M059J (cell line): ENCODE measurements around the gene TRMT61A. TPM values are rescaled to one million over a fixed set of nuclear protein-coding genes. Genes with fewer than 3 reads are reported as not detected.

Source experiments
- DNase-seq: peaks from one replicate; pipeline ENCODE4 v3.0.0-alpha.2; 2012; ENCODE audit warnings: low read depth
- total RNA-seq: library from RNA; depleted of rRNA; stranded (reverse); fragments of >200 nt; shearing (Covaris generic); gene quantifications from 2 replicates; pipeline ENCODE4 v1.2.3, GENCODE V29; 2014; rRNA removed

Gene TRMT61A
- total RNA-seq, 1 experiment from 2014 or later, result 8.1 TPM

GRCh38 chr14:103562429-103563225, 33.6 kb downstream of the TRMT61A start, which contains the start of the genes BAG5 and COA8:
Gene BAG5, minus strand, starts transcription at chr14:103562657. Its CDS starts 1,493 bp downstream, at chr14:103561164.
Gene COA8, plus strand, starts transcription at chr14:103562960. Its CDS starts 42 bp downstream, at chr14:103563002.
- peak; percentile 69 for DNase-seq

GRCh38 chr14:103563226-103563620, 34.2 kb downstream of the TRMT61A start:
- DNase-seq, result no peak

DNA sequence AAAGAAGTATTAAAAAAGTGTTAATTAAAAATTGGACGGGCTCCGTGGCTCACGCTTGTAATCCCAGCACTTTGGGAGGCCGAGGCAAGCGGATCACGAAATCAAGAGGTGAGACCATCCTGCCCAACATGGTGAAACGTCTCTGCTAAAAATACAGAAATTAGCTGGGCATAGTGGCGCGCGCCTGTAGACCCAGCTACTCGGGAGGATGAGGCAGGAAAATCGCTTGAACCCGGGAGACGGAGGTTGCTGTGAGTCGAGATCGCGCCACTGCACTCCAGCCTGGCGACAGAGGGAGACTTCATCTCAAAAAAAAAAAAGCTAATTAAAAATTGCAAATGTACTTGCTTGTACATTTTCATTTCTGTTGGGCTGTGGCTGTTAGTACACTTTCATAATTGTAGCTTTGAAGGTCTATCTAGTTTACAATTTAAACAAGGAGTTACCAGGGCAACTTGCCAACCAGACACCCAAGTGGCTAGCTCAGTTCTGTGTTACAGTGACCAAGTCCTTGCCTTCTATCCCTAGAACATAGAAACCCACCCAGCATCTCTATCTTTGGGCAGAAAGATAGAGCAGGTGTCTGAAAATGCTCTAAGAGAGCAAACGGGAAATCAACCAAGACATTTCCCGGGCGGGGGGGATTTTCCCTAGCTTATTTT, 35.0 kb downstream of the TRMT61A start:
- no peak for DNase-seq

DNA sequence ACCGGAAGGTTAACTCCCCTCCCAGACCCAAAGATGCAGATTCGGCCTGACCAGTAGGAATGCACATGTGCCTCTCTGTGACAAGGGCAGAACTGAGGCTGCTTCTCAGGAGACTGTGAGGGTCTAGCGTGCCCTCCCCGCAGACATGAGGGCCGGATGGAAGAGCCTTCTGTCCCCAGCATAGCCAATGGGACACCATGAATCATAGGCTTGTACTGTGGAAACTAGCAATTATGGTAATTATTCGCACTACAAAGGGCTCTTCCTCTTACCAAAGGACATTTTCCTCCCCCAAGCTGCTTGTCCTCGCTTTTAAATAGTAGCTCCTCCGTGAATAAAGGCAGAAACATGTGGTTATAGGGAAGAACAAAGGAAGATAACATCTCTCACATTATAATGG, 40.0 kb downstream of the TRMT61A start:
- no peak for DNase-seq

DNA sequence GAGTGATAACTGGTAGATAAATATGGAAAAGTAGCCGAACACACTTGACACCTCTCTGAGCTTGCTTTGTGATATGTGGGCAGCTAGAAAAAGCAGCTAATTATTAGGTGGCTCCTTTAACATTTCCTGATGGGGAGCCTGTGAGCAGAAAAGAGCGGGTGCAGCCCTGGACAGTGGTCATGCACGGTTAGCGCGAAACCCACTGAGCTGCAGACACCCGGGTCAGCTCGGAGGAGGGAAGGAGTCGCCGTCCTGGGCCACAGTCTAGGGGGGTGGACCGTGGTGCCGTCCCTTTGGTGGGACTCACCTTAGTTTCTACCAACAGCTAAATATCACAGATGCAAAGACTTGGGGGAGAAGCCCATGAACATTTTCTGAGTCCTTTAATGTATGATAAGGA, 40.4 kb downstream of the TRMT61A start:
- DNase-seq, result no peak

- no peak for DNase-seq
These were observed 45.1 kb downstream of the TRMT61A start for GRCh38 chr14:103574104-103574503.

DNA sequence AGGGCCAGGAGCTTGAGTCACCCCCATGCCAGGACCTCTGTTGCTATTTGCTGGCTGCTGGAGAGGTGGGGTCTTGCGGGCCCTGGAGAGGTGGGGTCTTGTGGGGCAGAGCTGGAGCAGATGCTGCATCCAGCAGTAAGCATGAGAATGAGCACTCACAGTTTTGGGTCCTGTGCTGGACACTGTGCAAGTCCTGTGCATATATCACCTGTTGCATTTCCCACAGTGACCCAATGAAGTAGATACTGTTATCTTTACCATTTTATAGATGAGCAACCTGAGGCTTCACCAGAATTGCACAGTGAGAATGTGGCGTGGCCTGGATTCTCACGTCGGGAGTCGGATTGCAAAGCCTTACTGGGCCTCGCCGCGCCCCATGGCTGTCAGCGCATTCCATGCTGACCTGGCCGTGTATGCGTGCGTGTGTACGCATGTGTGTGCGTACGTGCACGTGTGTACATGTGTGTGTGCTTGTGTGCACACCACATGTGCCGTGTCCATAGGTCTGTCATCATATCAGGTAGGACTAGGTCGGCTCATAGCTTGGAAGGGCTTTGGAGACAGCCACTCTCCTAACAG, 45.8 kb downstream of the TRMT61A start:
- DNase-seq, result no peak

GRCh38 chr14:103576371-103577024, 47.5 kb downstream of the TRMT61A start:
- DNase-seq, result peak; percentile 87

DNA sequence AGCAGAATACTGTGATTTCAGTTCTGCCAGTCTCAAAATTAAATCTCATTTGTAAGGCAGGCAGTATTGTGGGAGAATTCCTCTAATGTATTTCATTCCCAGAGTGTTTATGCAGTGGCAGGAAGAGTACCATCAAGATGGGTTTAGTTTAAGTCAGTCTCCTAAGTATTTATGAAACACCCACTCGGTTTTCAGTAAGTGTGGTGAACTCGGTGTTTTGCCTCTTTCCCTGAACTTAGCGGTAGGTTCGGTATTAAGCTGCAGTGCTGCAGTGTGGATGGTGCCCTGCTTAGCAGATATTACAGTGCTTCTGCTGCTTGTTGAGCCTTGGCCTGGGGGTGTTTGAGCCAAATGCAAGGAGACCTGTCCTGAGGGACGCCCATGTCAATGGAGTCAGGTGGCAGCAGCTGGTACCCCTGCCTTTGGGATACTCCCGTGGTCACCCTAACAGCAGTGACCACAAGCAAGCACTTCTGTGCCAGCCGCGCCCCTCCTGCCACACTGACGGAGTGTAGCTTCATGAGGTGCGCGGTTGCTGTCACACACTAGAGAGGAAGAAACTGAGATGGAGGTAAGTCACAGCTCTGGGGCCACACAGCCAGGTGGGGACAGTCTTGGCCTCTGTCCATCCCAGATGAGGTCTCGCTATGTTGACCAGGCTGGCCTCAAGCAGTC, 49.5 kb downstream of the TRMT61A start:
- no peak for DNase-seq

DNA sequence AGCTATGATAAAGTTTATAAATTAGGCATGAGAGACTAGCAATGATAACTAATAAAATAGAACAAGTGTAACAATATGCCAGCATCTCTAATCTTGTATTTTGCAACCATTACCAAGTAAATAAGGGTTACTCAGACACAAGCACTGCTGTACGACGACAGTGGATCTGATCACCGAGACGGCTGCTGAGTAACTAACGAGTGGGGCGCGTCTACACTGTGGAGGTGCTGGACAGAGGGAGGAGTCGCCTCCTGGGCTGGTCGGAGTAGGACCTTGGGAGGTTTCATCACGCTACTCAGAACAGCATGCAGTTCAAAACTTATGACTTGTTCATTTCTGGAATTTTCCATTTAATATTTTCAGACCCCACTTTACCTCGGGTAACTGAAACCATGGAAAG, 52.2 kb downstream of the TRMT61A start:
- DNase-seq, result no peak

GRCh38 chr14:103581954-103582703, 53.1 kb downstream of the TRMT61A start:
- no peak for DNase-seq

DNA sequence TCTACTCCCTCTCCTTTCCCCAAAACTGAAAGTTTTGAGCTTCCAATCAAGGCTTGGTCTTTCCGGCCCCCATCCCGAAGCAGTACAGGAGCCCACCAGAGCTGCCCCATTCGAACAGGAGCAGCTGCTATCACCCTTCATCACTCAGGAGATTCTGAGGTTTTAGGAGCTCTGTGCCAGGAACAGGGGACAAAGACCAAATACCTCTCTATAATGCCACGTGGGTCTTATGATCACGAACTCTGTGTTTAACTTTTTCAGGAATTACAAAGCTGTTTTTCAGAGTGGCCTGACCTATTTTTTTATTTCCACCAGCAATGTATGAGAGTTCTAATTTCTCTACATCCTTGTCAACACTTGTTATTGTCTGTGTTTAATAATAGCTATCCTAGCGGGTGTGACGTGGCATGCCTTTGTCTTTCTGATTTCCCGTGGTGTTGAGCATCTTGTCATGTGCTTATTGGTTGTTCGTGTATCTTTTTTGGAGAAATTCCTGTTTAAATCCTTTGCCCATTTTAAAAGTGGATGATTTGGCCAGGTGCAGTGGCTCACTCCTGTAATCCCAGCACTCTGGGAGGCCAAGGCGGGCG, 55.4 kb downstream of the TRMT61A start:
- DNase-seq, result no peak

Other genes with a start within 250 kb of the TRMT61A start
- gene EIF5, start 195.0 kb upstream of the TRMT61A start, total RNA-seq, result 98.4 and 136 TPM in 2 replicates
- gene MARK3, start 143.8 kb upstream of the TRMT61A start, total RNA-seq, result 27.2 and 40.0 TPM in 2 replicates
- 42.2 and 63.3 TPM in 2 replicates for gene CKB, start 6.4 kb upstream of the TRMT61A start, total RNA-seq
- gene BAG5, start 33.5 kb downstream of the TRMT61A start, total RNA-seq, result 18.6 and 22.6 TPM in 2 replicates
- gene COA8, start 33.8 kb downstream of the TRMT61A start, total RNA-seq, result 17.7 and 30.7 TPM in 2 replicates
- gene KLC1, start 100.0 kb downstream of the TRMT61A start, total RNA-seq, result 60.9 and 101 TPM in 2 replicates
- 28.2 and 29.8 TPM in 2 replicates for gene XRCC3, start 186.3 kb downstream of the TRMT61A start, total RNA-seq
- gene ZFYVE21, start 186.6 kb downstream of the TRMT61A start, total RNA-seq, result 27.6 and 32.3 TPM in 2 replicates